IPS DF 6.9 (cell line): Measurements from ENCODE around the gene SPEM2.

ENCODE experiments used
- DNase-seq: peaks from one replicate; pipeline ENCODE4 v3.0.0-alpha.2; 2013; ENCODE audit warnings: low read depth, low spot score
- H3K27ac ChIP-seq: one replicate; pipeline ENCODE4 v1.5.1; 2013; ENCODE audit warnings: low read length, control low read depth
- H3K27me3 ChIP-seq: 2 replicates; pipeline ENCODE4 v1.6.1; 2013; ENCODE audit warnings: mild to moderate bottlenecking, low read length; ENCODE audit not compliant: control insufficient read depth, insufficient read depth
- H3K36me3 ChIP-seq: 2 replicates; pipeline ENCODE4 v1.6.1; 2013; ENCODE audit warnings: low read length; ENCODE audit not compliant: control insufficient read depth, insufficient read depth
- H3K4me1 ChIP-seq: 2 replicates; pipeline ENCODE4 v1.6.1; 2013; ENCODE audit warnings: low read length; ENCODE audit not compliant: control insufficient read depth, insufficient read depth
- H3K4me3 ChIP-seq: 2 replicates; pipeline ENCODE4 v1.5.1; 2013; ENCODE audit warnings: mild to moderate bottlenecking, low read length
- H3K9me3 ChIP-seq: 2 replicates; pipeline ENCODE4 v1.6.1; 2013; ENCODE audit warnings: low read length, inconsistent platforms; ENCODE audit not compliant: control insufficient read depth, insufficient read depth
- WGBS: extraction: QIAGEN DNeasy Blood & Tissue Kit; methylation state at CpG from one replicate; pipeline ENCODE4 v1.1.7; 2013; ENCODE audit warnings: mixed read lengths, missing lambda C conversion rate; ENCODE audit not compliant: insufficient read length, insufficient coverage; 5-methylcytosine and 5-hydroxymethylcytosine counted together

The SPEM2 gene

GRCh38 chr17:7475764-7476422 is 50.5 kb downstream of the SPEM2 start:
- no peak overlapping the region for H3K4me3 ChIP-seq
- no peak overlapping the region for H3K27ac ChIP-seq
- WGBS = no CpG with 5 or more reads among the region's 15 CpGs
- H3K9me3 ChIP-seq = no peaks in the 10 kb centered on the region
- DNase-seq = no peak
- H3K27me3 ChIP-seq = no peaks in the 10 kb centered on the region
- H3K36me3 ChIP-seq = no peaks in the 10 kb centered on the region
- peaks cover 2% of the 10 kb centered on the region for H3K4me1 ChIP-seq

- H3K36me3 ChIP-seq = no peaks in the 10 kb centered on the region
- no peaks in the 10 kb centered on the region for H3K9me3 ChIP-seq
- no peak overlapping the region for H3K27ac ChIP-seq
- no peaks in the 10 kb centered on the region for H3K27me3 ChIP-seq
- DNase-seq = no peak
- peaks cover 2% of the 10 kb centered on the region for H3K4me1 ChIP-seq
- no CpG with 5 or more reads among the region's 3 CpGs for WGBS
- H3K4me3 ChIP-seq = no peak overlapping the region
Observed at GRCh38 chr17:7476494-7476893, 51.1 kb downstream of the SPEM2 start.

GRCh38 chr17:7476951-7477350 is 51.5 kb downstream of the SPEM2 start:
- Histone ChIP-seq H3K27ac (no peak overlapping the region), H3K9me3 (no peaks in the 10 kb centered on the region), H3K4me3 (no peak overlapping the region), H3K4me1 (peaks cover 2% of the 10 kb centered on the region), H3K27me3 (no peaks in the 10 kb centered on the region), H3K36me3 (no peaks in the 10 kb centered on the region)
- no CpG with 5 or more reads among the region's 5 CpGs for WGBS
- no peak for DNase-seq
